Measurements from ENCODE around the gene USP53. TPM values are rescaled to one million over a fixed set of nuclear protein-coding genes. Genes with fewer than 3 reads are reported as not detected.
"Not testable (repeated sequence)": the region's sequence is repeated elsewhere in the genome, so short reads cannot be mapped to it uniquely, and the experiment has no call there.

The USP53 gene
- total RNA-seq, 3 donors from 2014 or later (not counting 1 experiment from before 2014, with no cell fraction given) = 8.9 to 10.5 (median 9.3) TPM

- H3K27ac ChIP-seq (ENCODE audit: low read length) = no peak overlapping the region
- H3K27me3 ChIP-seq (ENCODE audit: control insufficient read depth, insufficient read depth, low read length) = peaks cover 3% of the 10 kb centered on the region
- H3K9me3 ChIP-seq (ENCODE audit: control insufficient read depth, insufficient read depth, low read length) = no peaks in the 10 kb centered on the region
- ATAC-seq = no peak
- H3K36me3 ChIP-seq (ENCODE audit: control insufficient read depth, insufficient read depth, low read length) = no peaks in the 10 kb centered on the region
- no peaks in the 10 kb centered on the region for H3K9me3 Mint-ChIP-seq
- no peak overlapping the region for H3K27ac Mint-ChIP-seq
- H3K27me3 Mint-ChIP-seq (ENCODE audit: low read depth in 2 of 2) = peaks cover 2 to 5% of the 10 kb centered on the region in 2 donors
- no peaks in the 10 kb centered on the region for H3K36me3 Mint-ChIP-seq
- no peaks in the 10 kb centered on the region for H3K4me1 Mint-ChIP-seq
- no peaks in the 10 kb centered on the region for H3K4me1 ChIP-seq (ENCODE audit: control insufficient read depth, insufficient read depth, low read length)
- WGBS (ENCODE audit: insufficient coverage) = 89% methylated on average over 6 of the region's 7 CpGs
- DNase-seq = no peak
- intact Hi-C loops (cut with micrococcal nuclease) = no loop called here
- H3K4me3 ChIP-seq (ENCODE audit: low read length) = no peak overlapping the region
- no peak overlapping the region for H3K4me3 Mint-ChIP-seq
- no peak for TF ChIP-seq CTCF (IDR thresholded peaks at IDR 0.05)
Observed at GRCh38 chr4:119172223-119172622, 40.3 kb upstream of the USP53 start.

GRCh38 chr4:119173729-119174361 lies 38.7 kb upstream of the USP53 start:
- H3K27me3 Mint-ChIP-seq (ENCODE audit: low read depth in 2 of 2) = peaks cover 12 to 17% of the 10 kb centered on the region in 2 donors
- WGBS (ENCODE audit: insufficient coverage) = 93% methylated on average over 30 of the region's 30 CpGs
- H3K4me3 Mint-ChIP-seq; H3K36me3 Mint-ChIP-seq; H3K9me3 Mint-ChIP-seq; H3K27ac Mint-ChIP-seq; ATAC-seq; H3K4me3 ChIP-seq (ENCODE audit: low read length); H3K36me3 ChIP-seq (ENCODE audit: control insufficient read depth, insufficient read depth, low read length); H3K27me3 ChIP-seq (ENCODE audit: control insufficient read depth, insufficient read depth, low read length); H3K4me1 Mint-ChIP-seq; H3K27ac ChIP-seq (ENCODE audit: low read length); DNase-seq; intact Hi-C loops (cut with micrococcal nuclease); H3K9me3 ChIP-seq (ENCODE audit: control insufficient read depth, insufficient read depth, low read length); H3K4me1 ChIP-seq (ENCODE audit: control insufficient read depth, insufficient read depth, low read length): not testable (repeated sequence)

- DNase-seq = no peak
- 80% methylated on average over 1 of the region's 1 CpG for WGBS (ENCODE audit: insufficient coverage)
Observed at GRCh38 chr4:119179011-119179410, 33.5 kb upstream of the USP53 start.

GRCh38 chr4:119184128-119184527 lies 28.4 kb upstream of the USP53 start:
- Mint-ChIP-seq H3K4me1 (no peaks in the 10 kb centered on the region), H3K27ac (no peak overlapping the region), H3K27me3 (ENCODE audit: low read depth in 2 of 2) (peaks cover 18% of the 10 kb centered on the region in 2 donors), H3K9me3 (no peaks in the 10 kb centered on the region), H3K36me3 (no peaks in the 10 kb centered on the region), H3K4me3 (no peak overlapping the region)
- H3K9me3 ChIP-seq (ENCODE audit: control insufficient read depth, insufficient read depth, low read length) = no peaks in the 10 kb centered on the region
- no peaks in the 10 kb centered on the region for H3K36me3 ChIP-seq (ENCODE audit: control insufficient read depth, insufficient read depth, low read length)
- H3K4me3 ChIP-seq (ENCODE audit: low read length) = no peak overlapping the region
- WGBS (ENCODE audit: insufficient coverage) = 96% methylated on average over 1 of the region's 2 CpGs
- intact Hi-C loops (cut with micrococcal nuclease) = no loop called here
- ATAC-seq (no peak), DNase-seq (no peak)
- no peaks in the 10 kb centered on the region for H3K4me1 ChIP-seq (ENCODE audit: control insufficient read depth, insufficient read depth, low read length)
- no peak overlapping the region for H3K27ac ChIP-seq (ENCODE audit: low read length)
- H3K27me3 ChIP-seq (ENCODE audit: control insufficient read depth, insufficient read depth, low read length) = no peaks in the 10 kb centered on the region
- TF ChIP-seq CTCF (IDR thresholded peaks at IDR 0.05) = no peak

More at GRCh38 chr4:119179011-119179410, 33.5 kb upstream of the USP53 start:
- no peaks in the 10 kb centered on the region for H3K27me3 ChIP-seq (ENCODE audit: control insufficient read depth, insufficient read depth, low read length)
- no peak for TF ChIP-seq CTCF (IDR thresholded peaks at IDR 0.05)
- H3K4me3 ChIP-seq (ENCODE audit: low read length) = no peak overlapping the region
- Mint-ChIP-seq H3K27me3 (ENCODE audit: low read depth in 2 of 2) (peaks cover 18 to 26% of the 10 kb centered on the region in 2 donors), H3K4me3 (no peak overlapping the region), H3K9me3 (no peaks in the 10 kb centered on the region), H3K36me3 (no peaks in the 10 kb centered on the region), H3K4me1 (no peaks in the 10 kb centered on the region), H3K27ac (no peak overlapping the region)
- no peaks in the 10 kb centered on the region for H3K9me3 ChIP-seq (ENCODE audit: control insufficient read depth, insufficient read depth, low read length)
- no peaks in the 10 kb centered on the region for H3K36me3 ChIP-seq (ENCODE audit: control insufficient read depth, insufficient read depth, low read length)
- no peaks in the 10 kb centered on the region for H3K4me1 ChIP-seq (ENCODE audit: control insufficient read depth, insufficient read depth, low read length)
- intact Hi-C loops (cut with micrococcal nuclease) = no loop called here
- ATAC-seq = no peak
- no peak overlapping the region for H3K27ac ChIP-seq (ENCODE audit: low read length)
